Breast epithelium (tissue), 4 donors: ENCODE measurements around the gene LMBR1. TPM values are rescaled to one million over a fixed set of nuclear protein-coding genes. Genes with fewer than 3 reads are reported as not detected.
"Not testable (repeated sequence)": the region's sequence is repeated elsewhere in the genome, so short reads cannot be mapped to it uniquely, and the experiment has no call there.

Source experiments
- DNase-seq, 2 donors: peaks; one replicate each; pipeline ENCODE4 v3.0.0-alpha.2; 2019; ENCODE audit warnings: low spot score in 2 of 2
- H3K27ac ChIP-seq, 2 donors: fragments of 200-600 bp; sonication (generic) in 1 of 2; one replicate each; pipeline ENCODE4 v1.5.1; 2016 to 2019; ENCODE audit warnings: mild to moderate bottlenecking in 1 of 2
- H3K27me3 ChIP-seq, 2 donors: fragments of 200-600 bp; sonication (generic) in 1 of 2; one replicate each; pipeline versions ENCODE4 v1.5.1 to v1.6.0; 2017 to 2019; ENCODE audit warnings: control low read depth in 1 of 2, mild to moderate bottlenecking in 1 of 2
- H3K36me3 ChIP-seq: fragments of 200-600 bp; one replicate; pipeline ENCODE4 v1.5.1; 2019
- H3K4me1 ChIP-seq, 2 donors: fragments of 200-600 bp; sonication (generic); one replicate each; pipeline ENCODE4 v1.5.1; 2016 to 2019; ENCODE audit warnings: control low read depth in 1 of 2
- H3K4me3 ChIP-seq, 3 donors: fragments of 200-600 bp; sonication (generic); 1 replicate in 2 of 3; 2 replicates in 1 of 3; pipeline ENCODE4 v1.5.1; 2016 to 2019; ENCODE audit warnings: mild to moderate bottlenecking in 3 of 3, moderate library complexity in 2 of 3
- H3K9me3 ChIP-seq, 2 donors: fragments of 200-600 bp; sonication (generic) in 1 of 2; one replicate each; pipeline ENCODE4 v1.5.1; 2016 to 2019; ENCODE audit warnings: control low read depth in 1 of 2
- POLR2A ChIP-seq: fragments of 450-650 bp; IDR thresholded peaks from one replicate; pipeline ENCODE4 v1.6.1; 2016; ENCODE audit warnings: antibody characterized with exemption, mild to moderate bottlenecking, moderate library complexity
- POLR2AphosphoS5 ChIP-seq, 3 donors: sonication (generic); formaldehyde crosslinking; IDR thresholded peaks; one replicate each; pipeline ENCODE4 v1.6.1; 2017; ENCODE audit warnings: antibody characterized with exemption in 3 of 3
- intact Hi-C: fragments of 100-400 bp; cut with DNase I; formaldehyde crosslinking; loops from one replicate; pipeline ENCODE4 v1.15.1; 2023; ENCODE audit warnings: low total_unique reads
- total RNA-seq, 3 donors: library from RNA; depleted of rRNA; stranded (reverse); fragments of >200 nt; gene quantifications; one replicate each; pipeline ENCODE4 v1.1.0, GENCODE V29; 2016
- TF ChIP-seq, protein P1 (sequence below), 3 donors: fragments of 450-650 bp; IDR thresholded peaks; one replicate each; pipeline ENCODE4 v1.5.1; 2016 to 2017; ENCODE audit warnings: antibody characterized with exemption in 3 of 3, mild to moderate bottlenecking in 3 of 3, moderate library complexity in 3 of 3

Gene LMBR1
- total RNA-seq, 3 donors from 2014 or later: 69.0 to 90.6 (median 88.8) TPM

DNA sequence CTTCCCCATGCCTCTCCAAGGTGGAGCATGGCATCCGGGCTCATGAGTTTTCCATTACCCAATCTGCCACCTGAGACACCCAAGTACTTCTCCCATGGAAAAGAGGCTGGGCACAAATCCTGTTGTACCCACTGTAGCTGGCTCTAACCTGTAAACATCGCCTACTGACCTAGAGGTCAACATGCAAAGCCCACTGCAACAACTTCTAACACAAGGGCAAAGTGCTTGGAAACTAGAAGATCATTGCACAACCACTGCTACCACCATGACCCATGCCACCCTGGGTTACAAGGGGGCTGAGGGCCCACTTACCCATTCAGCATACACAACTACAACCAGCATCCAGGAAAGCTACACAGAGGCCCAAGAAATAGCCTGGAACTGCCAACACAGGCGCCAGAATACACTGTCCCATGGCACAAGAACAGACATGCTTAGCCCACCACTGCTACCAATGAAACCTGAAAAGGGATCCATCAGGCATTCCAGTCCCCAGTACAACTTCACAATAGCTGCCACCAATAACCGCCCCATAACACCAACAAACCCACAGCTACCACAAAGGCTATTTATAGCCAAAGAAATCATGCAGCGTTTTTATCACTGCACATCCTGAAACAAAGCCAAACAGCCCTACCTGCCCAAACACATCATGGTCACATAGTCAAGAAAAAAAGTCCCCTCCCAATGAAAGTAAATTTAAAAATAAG is 189.1 kb downstream of the LMBR1 start:
- DNase-seq: no peak
- no peak for TF ChIP-seq POLR2A
- TF ChIP-seq, protein P1, sequence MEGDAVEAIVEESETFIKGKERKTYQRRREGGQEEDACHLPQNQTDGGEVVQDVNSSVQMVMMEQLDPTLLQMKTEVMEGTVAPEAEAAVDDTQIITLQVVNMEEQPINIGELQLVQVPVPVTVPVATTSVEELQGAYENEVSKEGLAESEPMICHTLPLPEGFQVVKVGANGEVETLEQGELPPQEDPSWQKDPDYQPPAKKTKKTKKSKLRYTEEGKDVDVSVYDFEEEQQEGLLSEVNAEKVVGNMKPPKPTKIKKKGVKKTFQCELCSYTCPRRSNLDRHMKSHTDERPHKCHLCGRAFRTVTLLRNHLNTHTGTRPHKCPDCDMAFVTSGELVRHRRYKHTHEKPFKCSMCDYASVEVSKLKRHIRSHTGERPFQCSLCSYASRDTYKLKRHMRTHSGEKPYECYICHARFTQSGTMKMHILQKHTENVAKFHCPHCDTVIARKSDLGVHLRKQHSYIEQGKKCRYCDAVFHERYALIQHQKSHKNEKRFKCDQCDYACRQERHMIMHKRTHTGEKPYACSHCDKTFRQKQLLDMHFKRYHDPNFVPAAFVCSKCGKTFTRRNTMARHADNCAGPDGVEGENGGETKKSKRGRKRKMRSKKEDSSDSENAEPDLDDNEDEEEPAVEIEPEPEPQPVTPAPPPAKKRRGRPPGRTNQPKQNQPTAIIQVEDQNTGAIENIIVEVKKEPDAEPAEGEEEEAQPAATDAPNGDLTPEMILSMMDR (IDR thresholded peaks at IDR 0.05): no peak
- TF ChIP-seq POLR2AphosphoS5 (IDR thresholded peaks at IDR 0.05): no peak
- no peak overlapping the region for H3K27ac ChIP-seq
- no peaks in the 10 kb centered on the region for H3K27me3 ChIP-seq
- no peaks in the 10 kb centered on the region for H3K36me3 ChIP-seq
- H3K4me3 ChIP-seq: no peak overlapping the region
- no peaks in the 10 kb centered on the region for H3K4me1 ChIP-seq
- intact Hi-C loops: no loop called here
- peaks cover 10 to 14% of the 10 kb centered on the region in 2 donors for H3K9me3 ChIP-seq

DNA sequence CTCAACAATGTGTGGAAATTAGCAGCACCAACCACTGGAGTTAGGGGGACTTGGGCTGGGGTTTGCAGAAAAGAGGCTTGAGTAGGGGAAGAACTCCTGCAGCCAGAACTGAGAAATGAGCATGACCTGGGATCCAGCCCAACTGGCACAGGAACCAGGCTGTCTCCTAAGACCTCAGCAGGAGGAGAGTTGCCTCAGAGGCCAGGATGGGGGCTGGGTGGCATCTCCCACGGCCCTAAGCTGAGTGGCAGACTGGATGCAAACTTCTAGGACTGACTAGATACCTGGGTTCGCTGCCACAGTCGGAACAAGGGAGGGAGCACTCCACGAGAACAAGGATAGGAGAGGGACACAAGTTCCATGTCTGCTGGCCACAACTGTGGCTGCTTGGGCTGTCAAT is 189.8 kb downstream of the LMBR1 start:
- Histone ChIP-seq H3K9me3 (peaks cover 8% of the 10 kb centered on the region in 2 donors), H3K4me1 (no peaks in the 10 kb centered on the region), H3K27ac (no peak overlapping the region), H3K36me3 (no peaks in the 10 kb centered on the region), H3K4me3 (no peak overlapping the region), H3K27me3 (no peaks in the 10 kb centered on the region)
- intact Hi-C loops: no loop called here
- DNase-seq: no peak
- TF ChIP-seq, protein P1 (IDR thresholded peaks at IDR 0.05): no peak
- TF ChIP-seq POLR2AphosphoS5 (IDR thresholded peaks at IDR 0.05) (no peak), POLR2A (no peak)

DNA sequence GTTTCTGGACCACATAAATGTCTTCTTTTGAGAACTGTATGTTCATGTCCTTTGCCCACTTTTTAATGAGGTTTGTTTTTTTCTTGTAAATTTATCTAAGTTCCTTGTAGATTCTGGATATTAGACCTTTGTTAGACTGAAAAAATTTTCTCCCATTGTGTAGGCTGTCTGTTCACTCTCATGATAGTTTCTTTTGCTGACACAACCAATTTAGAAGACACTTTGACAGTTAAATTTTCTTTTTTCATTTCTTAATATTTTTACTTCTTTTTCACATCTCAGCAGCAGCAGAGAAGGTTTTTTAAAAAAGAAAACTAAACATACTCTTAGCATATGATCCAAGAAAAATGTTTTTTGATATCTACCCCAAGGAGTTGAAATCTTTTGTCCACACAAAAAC is 190.6 kb downstream of the LMBR1 start:
- no peak overlapping the region for H3K4me3 ChIP-seq
- no peak overlapping the region for H3K27ac ChIP-seq
- no peaks in the 10 kb centered on the region for H3K36me3 ChIP-seq
- no peak for DNase-seq
- no peaks in the 10 kb centered on the region for H3K27me3 ChIP-seq
- peaks cover 3 to 12% of the 10 kb centered on the region in 2 donors for H3K9me3 ChIP-seq
- TF ChIP-seq POLR2A: no peak
- TF ChIP-seq, protein P1 (IDR thresholded peaks at IDR 0.05): no peak
- TF ChIP-seq POLR2AphosphoS5 (IDR thresholded peaks at IDR 0.05): no peak
- intact Hi-C loops: no loop called here
- no peaks in the 10 kb centered on the region for H3K4me1 ChIP-seq

DNA sequence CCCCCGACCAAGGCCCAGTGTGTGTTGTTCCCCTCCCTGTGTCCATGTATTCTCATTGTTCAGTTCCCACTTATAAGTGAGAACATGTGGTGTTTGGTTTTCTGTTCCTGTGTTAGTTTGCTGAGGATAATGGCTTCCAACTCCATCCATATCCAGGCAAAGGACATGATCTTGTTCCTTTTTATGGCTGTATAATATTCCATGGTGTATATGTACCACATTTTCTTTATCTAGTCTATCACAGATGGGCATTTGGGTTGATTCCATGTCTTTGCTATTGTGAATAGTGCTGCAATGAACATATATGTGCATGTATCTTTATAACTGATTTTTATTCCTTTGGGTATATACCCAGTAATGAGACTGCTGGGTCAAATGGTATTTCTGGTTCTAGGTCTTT is 191.2 kb downstream of the LMBR1 start:
- H3K27me3 ChIP-seq, H3K36me3 ChIP-seq: not testable (repeated sequence)

DNA sequence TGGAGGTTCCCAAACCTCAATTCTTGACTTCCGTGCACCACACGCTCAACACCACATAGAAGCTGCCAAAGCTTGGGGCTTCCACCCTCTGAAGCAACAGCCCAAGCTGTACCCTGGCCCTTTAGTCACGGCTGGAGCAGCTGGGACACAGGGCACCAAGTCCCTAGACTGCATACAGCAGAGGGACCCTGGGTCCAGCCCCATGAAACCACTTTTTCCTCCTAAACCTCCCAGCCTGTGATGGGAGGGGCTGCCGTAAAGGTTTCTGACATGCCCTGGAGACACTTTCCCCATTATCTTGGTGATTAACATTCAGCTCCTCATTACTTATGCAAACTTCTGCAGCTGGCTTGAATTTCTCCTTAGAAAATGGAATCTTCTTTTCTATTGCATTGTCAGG is 194.5 kb downstream of the LMBR1 start:
- H3K27me3 ChIP-seq, H3K4me3 ChIP-seq, H3K36me3 ChIP-seq, H3K27ac ChIP-seq, DNase-seq, intact Hi-C loops, H3K4me1 ChIP-seq: not testable (repeated sequence)
- peaks cover 13 to 23% of the 10 kb centered on the region in 2 donors for H3K9me3 ChIP-seq

More for the DNA sequence above, 191.2 kb downstream of the LMBR1 start:
- H3K4me3 ChIP-seq, intact Hi-C loops, DNase-seq, H3K4me1 ChIP-seq, H3K27ac ChIP-seq: not testable (repeated sequence)
- H3K9me3 ChIP-seq: peaks cover 8 to 18% of the 10 kb centered on the region in 2 donors

DNA sequence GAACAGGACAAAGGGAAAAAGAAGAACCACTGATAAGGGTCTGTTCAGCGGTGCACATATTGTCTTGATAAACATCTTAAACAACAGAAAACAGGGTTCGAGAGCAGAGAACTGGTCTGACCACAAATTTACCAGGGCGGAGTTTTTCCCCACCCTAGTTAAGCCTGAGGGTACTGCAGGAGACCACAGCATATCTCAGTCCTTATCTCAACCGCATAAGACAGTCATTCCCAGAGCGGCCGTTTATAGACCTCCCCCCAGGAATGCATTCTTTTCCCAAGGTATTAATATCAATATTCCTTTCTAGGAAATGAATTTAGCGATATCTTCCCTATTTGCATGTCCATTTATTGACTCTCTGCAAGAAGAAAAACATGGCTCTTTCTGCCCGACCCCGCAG is 195.7 kb downstream of the LMBR1 start:
- intact Hi-C loops: not testable (repeated sequence)

More for the DNA sequence above, 195.7 kb downstream of the LMBR1 start:
- not testable (repeated sequence) for H3K4me1 ChIP-seq, DNase-seq, H3K36me3 ChIP-seq, H3K27ac ChIP-seq, H3K27me3 ChIP-seq, H3K4me3 ChIP-seq
- peaks cover 13 to 23% of the 10 kb centered on the region in 2 donors for H3K9me3 ChIP-seq
